Astrocyte (in vitro differentiated cells and primary cell): ENCODE results near the gene METTL24.

Experiments
- CTCF ChIP-seq: IDR thresholded peaks from 2 replicates; pipeline ENCODE4 v1.5.1; 2011; ENCODE audit warnings: low read depth, mild to moderate bottlenecking, inconsistent platforms, low read length, moderate library complexity; ENCODE audit not compliant: insufficient read depth
- EZH2 ChIP-seq: IDR thresholded peaks from 2 replicates; pipeline ENCODE4 v1.6.1; 2012; ENCODE audit warnings: mild to moderate bottlenecking, low read length, inconsistent platforms; ENCODE audit not compliant: insufficient read depth

GRCh38 chr6:110322874-110323242 is 35.3 kb downstream of the METTL24 start:
- TF ChIP-seq CTCF (no peak), EZH2 (no peak)
